Omental fat pad (tissue), 4 donors: Measurements from ENCODE around the gene COX6A1. TPM values are rescaled to one million over a fixed set of nuclear protein-coding genes. Genes with fewer than 3 reads are reported as not detected.

ENCODE experiments used
- ATAC-seq: fragments of 150-250 bp; one replicate; pipeline ENCODE4 v1.9.1; 2016; ENCODE audit warnings: mild to moderate bottlenecking, moderate library complexity; ENCODE audit not compliant: low FRiP score
- DNase-seq: peaks from one replicate; pipeline ENCODE4 v3.0.0-alpha.2; 2019; ENCODE audit warnings: low spot score
- CTCF ChIP-seq, 3 donors: fragments of 450-650 bp; IDR thresholded peaks; one replicate each; pipeline ENCODE4 v1.5.1; 2016 to 2017; ENCODE audit warnings: antibody characterized with exemption in 3 of 3, mild to moderate bottlenecking in 3 of 3, moderate library complexity in 2 of 3
- total RNA-seq, 4 donors: library from RNA; depleted of rRNA; stranded (reverse); fragments of >200 nt; gene quantifications; one replicate each; pipeline ENCODE4 v1.1.0, GENCODE V29; 2016

The COX6A1 gene
- total RNA-seq, 4 donors from 2014 or later, result 374 to 751 (median 529) TPM

- ATAC-seq (peak; percentile 85), DNase-seq (peak; percentile 24)
- no peak for TF ChIP-seq CTCF (IDR thresholded peaks at IDR 0.05)
Observed at GRCh38 chr12:120474616-120474960, 36.7 kb downstream of the COX6A1 start.

GRCh38 chr12:120475643-120476042, 37.7 kb downstream of the COX6A1 start:
- DNase-seq (no peak), ATAC-seq (no peak)
- no peak for TF ChIP-seq CTCF (IDR thresholded peaks at IDR 0.05)

- no peak for DNase-seq
- ATAC-seq, result no peak
- TF ChIP-seq CTCF (IDR thresholded peaks at IDR 0.05), result no peak
Observed at GRCh38 chr12:120479458-120479857, 41.5 kb downstream of the COX6A1 start.

- TF ChIP-seq CTCF (IDR thresholded peaks at IDR 0.05), result no peak
- ATAC-seq (no peak), DNase-seq (no peak)
Observed at GRCh38 chr12:120480211-120480610, 42.3 kb downstream of the COX6A1 start.

- no peak for DNase-seq
- ATAC-seq, result no peak
- TF ChIP-seq CTCF (IDR thresholded peaks at IDR 0.05), result no peak
Observed at GRCh38 chr12:120481022-120481767, 43.3 kb downstream of the COX6A1 start.

- ATAC-seq (no peak), DNase-seq (no peak)
- TF ChIP-seq CTCF (IDR thresholded peaks at IDR 0.05), result no peak
Observed at GRCh38 chr12:120483621-120484020, 45.7 kb downstream of the COX6A1 start.
